Peyer's patch (tissue), 4 donors: ENCODE results near the gene CAP2. TPM values are rescaled to one million over a fixed set of nuclear protein-coding genes. Genes with fewer than 3 reads are reported as not detected.
"Not testable (repeated sequence)": the region's sequence is repeated elsewhere in the genome, so short reads cannot be mapped to it uniquely, and the experiment has no call there.

Source experiments
- DNase-seq, 3 donors: peaks; one replicate each; pipeline ENCODE4 v3.0.0-alpha.2; 2017 to 2019
- H3K27ac ChIP-seq, 4 donors: fragments of 200-600 bp; sonication (generic); one replicate each; pipeline ENCODE4 v1.5.1; 2016 to 2019
- H3K27me3 ChIP-seq, 2 donors: fragments of 200-600 bp; sonication (generic); one replicate each; pipeline ENCODE4 v1.5.1; 2019
- H3K36me3 ChIP-seq, 3 donors: fragments of 200-600 bp; sonication (generic); one replicate each; pipeline ENCODE4 v1.5.1; 2016 to 2019
- H3K4me1 ChIP-seq, 4 donors: fragments of 200-600 bp; sonication (generic); one replicate each; pipeline ENCODE4 v1.5.1; 2016 to 2019
- H3K4me3 ChIP-seq, 4 donors: fragments of 200-600 bp; sonication (generic); 1 replicate in 3 of 4; 2 replicates in 1 of 4; pipeline ENCODE4 v1.5.1; 2016 to 2019; ENCODE audit warnings: mild to moderate bottlenecking in 1 of 4
- H3K9me3 ChIP-seq, 4 donors: fragments of 200-600 bp; sonication (generic); one replicate each; pipeline ENCODE4 v1.5.1; 2016 to 2019; ENCODE audit warnings: mild to moderate bottlenecking in 1 of 4
- POLR2A ChIP-seq, 2 donors: fragments of 450-650 bp; IDR thresholded peaks; one replicate each; pipeline ENCODE4 v1.5.1; 2017; ENCODE audit warnings: antibody characterized with exemption in 2 of 2, mild to moderate bottlenecking in 2 of 2, moderate library complexity in 2 of 2
- total RNA-seq, 4 donors: library from RNA; depleted of rRNA; stranded (reverse); fragments of >200 nt; gene quantifications; one replicate each; pipeline ENCODE4 v1.1.0, GENCODE V29; 2016
- TF ChIP-seq, protein P1 (sequence below), 6 experiments: fragments of 450-650 bp in 4 of 6; fragments of 200-600 bp in 2 of 6; sonication (generic) in 1 of 6; IDR thresholded peaks; one replicate each; pipeline ENCODE4 v1.5.1; 2017 to 2019; ENCODE audit warnings: antibody characterized with exemption in 6 of 6, mild to moderate bottlenecking in 3 of 6, moderate library complexity in 1 of 6

Gene CAP2
- total RNA-seq, 4 donors from 2014 or later: 1.7 to 3.2 (median 2.4) TPM

DNA sequence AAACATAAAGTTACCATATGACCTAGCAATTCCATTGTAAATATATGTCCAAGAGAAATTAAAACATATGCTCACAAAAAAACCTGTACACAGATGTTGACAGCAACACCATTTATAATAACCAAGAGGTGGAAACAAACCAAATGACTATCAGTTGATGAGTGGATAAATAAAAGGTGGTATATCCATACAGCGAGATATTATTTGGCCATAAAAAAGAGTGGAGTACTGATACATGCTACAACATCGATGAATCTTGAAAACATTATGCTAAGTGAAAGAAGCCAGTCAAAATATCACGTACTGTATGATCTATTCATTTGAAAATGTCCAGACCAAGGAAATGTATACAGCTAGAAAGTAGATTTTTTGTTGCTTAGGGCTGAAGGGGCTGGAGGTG, 2.9 kb downstream of the CAP2 start:
- no peak for DNase-seq
- TF ChIP-seq, protein P1, sequence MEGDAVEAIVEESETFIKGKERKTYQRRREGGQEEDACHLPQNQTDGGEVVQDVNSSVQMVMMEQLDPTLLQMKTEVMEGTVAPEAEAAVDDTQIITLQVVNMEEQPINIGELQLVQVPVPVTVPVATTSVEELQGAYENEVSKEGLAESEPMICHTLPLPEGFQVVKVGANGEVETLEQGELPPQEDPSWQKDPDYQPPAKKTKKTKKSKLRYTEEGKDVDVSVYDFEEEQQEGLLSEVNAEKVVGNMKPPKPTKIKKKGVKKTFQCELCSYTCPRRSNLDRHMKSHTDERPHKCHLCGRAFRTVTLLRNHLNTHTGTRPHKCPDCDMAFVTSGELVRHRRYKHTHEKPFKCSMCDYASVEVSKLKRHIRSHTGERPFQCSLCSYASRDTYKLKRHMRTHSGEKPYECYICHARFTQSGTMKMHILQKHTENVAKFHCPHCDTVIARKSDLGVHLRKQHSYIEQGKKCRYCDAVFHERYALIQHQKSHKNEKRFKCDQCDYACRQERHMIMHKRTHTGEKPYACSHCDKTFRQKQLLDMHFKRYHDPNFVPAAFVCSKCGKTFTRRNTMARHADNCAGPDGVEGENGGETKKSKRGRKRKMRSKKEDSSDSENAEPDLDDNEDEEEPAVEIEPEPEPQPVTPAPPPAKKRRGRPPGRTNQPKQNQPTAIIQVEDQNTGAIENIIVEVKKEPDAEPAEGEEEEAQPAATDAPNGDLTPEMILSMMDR (IDR thresholded peaks at IDR 0.05): no peak
- no peak for TF ChIP-seq POLR2A (IDR thresholded peaks at IDR 0.05)
- Histone ChIP-seq H3K27me3 (no peaks in the 10 kb centered on the region), H3K4me3 (no peak overlapping the region), H3K4me1 (no peaks in the 10 kb centered on the region), H3K27ac (no peak overlapping the region), H3K9me3 (no peaks in the 10 kb centered on the region), H3K36me3 (no peaks in the 10 kb centered on the region)

DNA sequence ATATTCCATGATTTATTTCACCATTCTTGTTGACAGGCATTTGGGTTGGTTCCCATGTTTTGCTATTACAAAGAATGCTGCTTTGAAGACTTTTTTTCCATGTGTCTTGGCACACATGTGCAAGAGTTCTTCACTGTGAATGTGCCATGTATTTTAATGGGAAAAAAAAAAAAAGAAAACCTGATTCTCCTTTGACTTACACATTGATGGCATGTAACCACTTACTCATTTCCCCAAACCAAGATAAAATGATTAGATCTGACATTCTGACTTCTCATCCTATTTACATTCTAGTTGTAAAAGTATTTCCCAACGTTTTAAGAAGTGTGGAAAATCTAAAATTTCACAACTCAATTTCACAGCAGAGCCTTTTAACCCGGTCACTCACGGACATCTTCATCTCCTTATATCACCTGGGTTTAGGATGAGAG, 4.4 kb downstream of the CAP2 start:
- Histone ChIP-seq H3K9me3 (no peaks in the 10 kb centered on the region), H3K4me1 (no peaks in the 10 kb centered on the region), H3K27ac (no peak overlapping the region), H3K27me3 (no peaks in the 10 kb centered on the region), H3K4me3 (no peak overlapping the region), H3K36me3 (no peaks in the 10 kb centered on the region)
- no peak for DNase-seq
- TF ChIP-seq POLR2A (IDR thresholded peaks at IDR 0.05): no peak
- TF ChIP-seq, protein P1 (IDR thresholded peaks at IDR 0.05): no peak

DNA sequence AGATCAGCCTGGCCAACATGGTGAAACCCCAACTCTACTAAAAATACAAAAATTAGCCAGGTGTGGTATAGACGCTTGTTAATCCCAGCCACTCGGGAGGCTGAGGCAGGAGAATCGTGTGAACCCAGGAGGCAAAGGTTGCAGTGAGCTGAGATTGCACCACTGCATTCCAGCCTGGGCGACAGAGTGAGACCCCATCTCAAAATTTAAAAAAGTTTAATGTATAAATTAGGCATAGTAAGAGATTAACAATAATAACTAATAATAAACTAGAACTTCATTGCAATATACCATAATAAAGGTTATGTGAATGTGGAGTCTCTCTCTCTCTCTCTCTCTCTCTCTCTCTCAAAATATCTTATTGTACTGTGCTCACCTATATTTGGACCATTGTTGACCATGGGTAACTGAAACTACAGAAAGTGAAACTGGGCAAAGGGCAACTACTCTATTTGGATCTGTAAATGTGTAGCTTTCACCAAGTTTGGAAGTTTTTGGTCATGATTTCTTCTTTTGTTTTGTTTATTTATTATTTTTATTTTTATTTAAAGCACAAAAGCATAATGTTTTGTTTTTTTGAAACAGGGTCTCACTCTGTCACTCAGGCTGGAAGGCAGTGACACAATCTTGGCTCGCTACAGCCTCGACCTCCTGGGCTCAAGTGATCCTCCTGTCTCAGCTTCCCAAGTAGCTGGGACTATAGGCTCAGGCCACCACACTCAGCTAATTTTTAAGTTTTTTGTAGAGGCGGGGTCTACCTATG, 12.0 kb downstream of the CAP2 start:
- H3K4me3 ChIP-seq, H3K27me3 ChIP-seq, H3K9me3 ChIP-seq, H3K4me1 ChIP-seq, DNase-seq, H3K36me3 ChIP-seq, H3K27ac ChIP-seq: not testable (repeated sequence)

DNA sequence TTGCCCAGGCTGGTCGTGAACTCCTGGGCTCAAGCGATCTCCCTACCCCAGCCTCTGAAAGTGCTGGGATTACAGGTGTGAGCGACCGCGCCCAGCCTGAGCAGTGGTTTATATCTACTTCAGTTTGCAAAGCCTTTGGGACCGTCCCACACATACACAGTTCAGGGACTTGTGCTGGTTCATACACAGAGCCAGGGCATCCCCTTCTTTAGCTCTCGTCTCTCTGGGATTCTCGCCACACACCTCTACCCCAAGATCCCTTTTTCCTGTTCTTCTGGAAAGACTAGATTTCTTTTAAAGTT, 12.5 kb downstream of the CAP2 start:
- Histone ChIP-seq H3K27ac (no peak overlapping the region), H3K9me3 (no peaks in the 10 kb centered on the region), H3K27me3 (no peaks in the 10 kb centered on the region), H3K4me1 (no peaks in the 10 kb centered on the region), H3K36me3 (no peaks in the 10 kb centered on the region), H3K4me3 (no peak overlapping the region)
- DNase-seq: no peak
- TF ChIP-seq POLR2A (IDR thresholded peaks at IDR 0.05): no peak
- TF ChIP-seq, protein P1 (IDR thresholded peaks at IDR 0.05): no peak

DNA sequence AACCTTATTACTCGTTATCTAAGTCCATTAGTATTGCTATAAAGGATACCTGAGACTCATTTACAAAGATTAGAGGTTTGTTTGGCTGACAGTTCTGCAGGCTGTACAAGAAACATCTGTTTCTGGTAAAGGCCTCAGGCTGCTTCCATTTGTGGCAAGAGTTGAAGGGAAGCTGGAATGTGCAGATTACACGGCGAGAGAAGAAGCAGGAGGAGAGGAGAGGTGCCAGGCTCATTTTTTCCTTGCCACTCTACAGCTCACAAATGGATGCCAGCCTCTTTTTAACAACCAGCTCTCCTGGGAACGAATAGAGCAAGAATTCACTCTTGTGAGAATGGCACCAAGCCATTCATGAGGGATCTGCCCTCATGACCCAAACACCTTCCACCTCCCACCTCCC, 14.7 kb downstream of the CAP2 start:
- no peak for DNase-seq
- Histone ChIP-seq H3K27ac (no peak overlapping the region), H3K4me3 (no peak overlapping the region), H3K4me1 (no peaks in the 10 kb centered on the region), H3K9me3 (no peaks in the 10 kb centered on the region), H3K27me3 (no peaks in the 10 kb centered on the region), H3K36me3 (no peaks in the 10 kb centered on the region)
- TF ChIP-seq, protein P1 (IDR thresholded peaks at IDR 0.05): no peak
- no peak for TF ChIP-seq POLR2A (IDR thresholded peaks at IDR 0.05)

DNA sequence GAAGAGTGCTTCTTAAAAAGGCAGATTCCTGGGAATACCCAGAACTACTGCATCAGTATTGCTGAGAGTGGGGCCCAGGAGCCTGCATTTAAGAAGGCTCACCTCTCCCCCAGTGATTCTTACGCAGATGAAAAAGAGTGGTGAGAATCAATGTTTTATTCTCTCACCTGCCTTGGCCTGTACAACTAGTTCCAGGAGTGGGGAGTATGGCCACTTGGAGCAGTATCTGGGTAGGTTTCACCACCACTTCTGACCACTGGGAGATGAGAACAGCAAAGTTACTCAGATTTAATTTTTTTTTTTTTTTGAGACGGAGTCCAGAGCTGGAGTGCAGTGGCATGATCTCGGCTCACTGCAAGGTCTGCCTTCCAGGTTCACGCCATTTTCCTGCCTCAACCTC, 16.9 kb downstream of the CAP2 start:
- Histone ChIP-seq H3K9me3 (no peaks in the 10 kb centered on the region), H3K27ac (no peak overlapping the region), H3K4me1 (no peaks in the 10 kb centered on the region), H3K27me3 (no peaks in the 10 kb centered on the region), H3K4me3 (no peak overlapping the region), H3K36me3 (no peaks in the 10 kb centered on the region)
- no peak for TF ChIP-seq POLR2A (IDR thresholded peaks at IDR 0.05)
- TF ChIP-seq, protein P1 (IDR thresholded peaks at IDR 0.05): no peak
- DNase-seq: no peak
